ENCODE results near the gene SATB1.

Gene SATB1

DNA sequence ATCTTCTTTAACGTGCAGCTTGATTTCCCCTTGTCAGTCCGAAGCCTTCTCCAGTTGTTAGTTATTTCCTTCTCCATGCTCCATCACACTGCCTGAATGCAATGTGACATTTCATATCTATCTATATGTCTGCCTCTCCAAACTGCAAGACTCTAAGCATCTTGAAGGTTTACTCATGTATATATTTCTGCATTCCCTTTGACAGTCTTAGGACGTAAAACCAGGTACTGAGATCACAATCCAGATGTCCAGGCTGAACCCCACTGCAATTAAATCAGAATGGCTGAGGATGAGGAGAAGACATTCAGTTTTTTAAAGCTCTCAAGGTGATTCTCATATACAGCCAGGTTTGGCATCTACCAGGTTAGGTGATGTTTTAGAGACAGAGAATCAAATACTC lies 6.1 kb upstream of the SATB1 start:
- TF ChIP-seq, protein P1, sequence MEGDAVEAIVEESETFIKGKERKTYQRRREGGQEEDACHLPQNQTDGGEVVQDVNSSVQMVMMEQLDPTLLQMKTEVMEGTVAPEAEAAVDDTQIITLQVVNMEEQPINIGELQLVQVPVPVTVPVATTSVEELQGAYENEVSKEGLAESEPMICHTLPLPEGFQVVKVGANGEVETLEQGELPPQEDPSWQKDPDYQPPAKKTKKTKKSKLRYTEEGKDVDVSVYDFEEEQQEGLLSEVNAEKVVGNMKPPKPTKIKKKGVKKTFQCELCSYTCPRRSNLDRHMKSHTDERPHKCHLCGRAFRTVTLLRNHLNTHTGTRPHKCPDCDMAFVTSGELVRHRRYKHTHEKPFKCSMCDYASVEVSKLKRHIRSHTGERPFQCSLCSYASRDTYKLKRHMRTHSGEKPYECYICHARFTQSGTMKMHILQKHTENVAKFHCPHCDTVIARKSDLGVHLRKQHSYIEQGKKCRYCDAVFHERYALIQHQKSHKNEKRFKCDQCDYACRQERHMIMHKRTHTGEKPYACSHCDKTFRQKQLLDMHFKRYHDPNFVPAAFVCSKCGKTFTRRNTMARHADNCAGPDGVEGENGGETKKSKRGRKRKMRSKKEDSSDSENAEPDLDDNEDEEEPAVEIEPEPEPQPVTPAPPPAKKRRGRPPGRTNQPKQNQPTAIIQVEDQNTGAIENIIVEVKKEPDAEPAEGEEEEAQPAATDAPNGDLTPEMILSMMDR (IDR thresholded peaks at IDR 0.05; ENCODE audit: borderline replicate concordance, insufficient read depth, low read depth, low read length): no peak
- no peak overlapping the region for H3K4me3 ChIP-seq (ENCODE audit: low read depth, low read length)

GRCh38 chr3:18428991-18429745 lies 4.0 kb upstream of the SATB1 start:
- no peak overlapping the region for H3K4me3 ChIP-seq (ENCODE audit: low read depth, low read length)
- TF ChIP-seq, protein P1 (IDR thresholded peaks at IDR 0.05; ENCODE audit: borderline replicate concordance, insufficient read depth, low read depth, low read length): no peak

- TF ChIP-seq, protein P1 (IDR thresholded peaks at IDR 0.05; ENCODE audit: borderline replicate concordance, insufficient read depth, low read depth, low read length): no peak
These were observed 2.9 kb upstream of the SATB1 start for GRCh38 chr3:18428036-18428435.

DNA sequence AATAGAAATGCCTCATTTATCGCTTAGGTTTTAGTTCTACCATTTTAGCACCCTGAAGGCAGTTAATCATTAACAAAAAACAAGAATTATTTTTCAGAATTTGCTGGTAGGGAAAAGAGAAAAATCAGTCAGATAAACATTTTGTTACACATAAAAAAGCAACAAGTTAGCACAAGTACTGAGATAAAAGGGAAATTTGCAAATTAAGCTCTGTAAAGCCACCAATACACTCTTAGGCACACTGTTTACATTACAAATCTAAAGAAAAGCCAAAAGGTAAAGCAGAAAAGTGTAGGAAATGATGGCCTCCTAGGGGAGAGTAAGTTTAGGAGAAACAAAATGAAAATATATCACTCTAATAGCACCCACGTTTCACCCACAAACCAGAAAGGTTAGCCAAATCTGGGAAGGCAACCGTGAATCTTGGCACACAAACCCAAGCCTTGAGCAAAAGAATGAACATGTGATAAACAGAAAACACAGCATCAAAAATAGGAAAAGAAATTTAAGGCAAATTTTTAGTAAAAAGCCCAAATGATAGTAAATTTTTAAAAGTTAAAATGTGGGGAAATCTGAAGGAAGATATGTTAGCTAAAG lies 1.6 kb upstream of the SATB1 start:
- no peak overlapping the region for H3K4me3 ChIP-seq (ENCODE audit: low read depth, low read length)
- TF ChIP-seq, protein P1 (IDR thresholded peaks at IDR 0.05; ENCODE audit: borderline replicate concordance, insufficient read depth, low read depth, low read length): no peak

More at GRCh38 chr3:18428036-18428435, 2.9 kb upstream of the SATB1 start:
- H3K4me3 ChIP-seq (ENCODE audit: low read depth, low read length): no peak overlapping the region

DNA sequence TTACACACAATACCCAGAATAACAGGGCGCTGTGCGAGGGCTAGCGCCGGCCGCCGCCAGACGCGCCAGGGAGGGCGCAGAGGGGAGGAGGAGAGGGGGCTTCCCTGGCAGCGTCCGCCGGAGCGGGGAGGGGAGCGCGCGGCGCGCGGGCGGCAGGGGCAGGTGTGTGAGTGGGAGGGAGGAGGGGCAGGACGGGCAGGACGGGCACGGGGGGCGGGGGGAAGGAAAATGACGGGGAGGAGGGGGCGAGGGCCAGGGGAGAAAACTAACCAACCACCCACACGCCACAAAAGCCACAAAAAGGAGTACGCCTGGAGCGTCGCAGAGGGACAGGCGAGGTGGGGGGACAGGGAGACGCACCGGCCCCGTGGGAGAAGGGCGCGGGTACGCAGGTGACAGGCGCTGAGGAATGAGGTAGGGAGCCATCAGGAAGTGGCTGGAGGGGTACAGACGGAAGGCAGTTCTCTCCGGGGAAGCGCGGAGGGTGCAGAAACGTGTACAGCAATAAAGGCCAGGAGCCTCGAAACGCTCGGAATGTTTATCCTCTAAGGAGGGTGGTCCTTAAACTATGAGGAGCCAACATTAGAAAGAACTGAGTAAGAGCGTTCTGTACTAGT lies 610 bp upstream of the SATB1 start:
- no peak overlapping the region for H3K4me3 ChIP-seq (ENCODE audit: low read depth, low read length)
- TF ChIP-seq, protein P1 (IDR thresholded peaks at IDR 0.05; ENCODE audit: borderline replicate concordance, insufficient read depth, low read depth, low read length): no peak

DNA sequence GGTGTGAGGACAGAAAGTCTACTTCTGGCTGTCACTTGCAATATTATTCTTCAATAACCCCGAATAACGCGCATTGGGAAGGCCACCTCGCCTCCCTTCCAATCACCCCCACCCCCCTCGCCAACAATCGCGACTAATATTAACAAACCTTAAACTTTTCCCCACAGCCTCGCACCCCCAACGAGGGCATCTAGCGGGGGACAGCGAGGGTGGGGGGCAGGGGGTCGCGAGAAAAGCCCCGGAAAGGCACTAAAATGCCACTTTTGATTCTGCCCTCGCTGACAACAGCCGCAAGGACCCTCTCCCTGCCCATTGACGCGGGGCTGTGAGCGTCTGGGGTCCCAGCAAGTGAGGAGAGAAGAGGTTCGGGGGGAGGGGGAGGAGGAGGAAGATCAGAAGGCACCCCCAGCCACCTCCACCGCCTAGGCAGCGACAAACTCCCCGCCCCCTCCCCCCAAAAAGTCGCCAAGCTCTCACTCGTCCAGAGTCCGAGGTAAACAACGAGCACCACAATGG lies 868 bp downstream of the SATB1 start:
- TF ChIP-seq, protein P1 (IDR thresholded peaks at IDR 0.05; ENCODE audit: borderline replicate concordance, insufficient read depth, low read depth, low read length): no peak
- no peak overlapping the region for H3K4me3 ChIP-seq (ENCODE audit: low read depth, low read length)
